Measurements from ENCODE around the gene TERT.

TERT gene

GRCh38 chr5:1226839-1227581, 67.9 kb downstream of the TERT start:
- TF ChIP-seq CTCF (IDR thresholded peaks at IDR 0.05; ENCODE audit: borderline replicate concordance, insufficient read depth, low read depth, low read length), result no peak
- no peak overlapping the region for H3K4me3 ChIP-seq (ENCODE audit: low read depth, low read length)

- no peak for TF ChIP-seq CTCF (IDR thresholded peaks at IDR 0.05; ENCODE audit: borderline replicate concordance, insufficient read depth, low read depth, low read length)
- no peak overlapping the region for H3K4me3 ChIP-seq (ENCODE audit: low read depth, low read length)
Observed at GRCh38 chr5:1226231-1226630, 68.6 kb downstream of the TERT start.

GRCh38 chr5:1225081-1225480, 69.8 kb downstream of the TERT start, which contains the start of gene SLC6A18:
SLC6A18 (plus strand) TSS chr5:1225381; CDS start chr5:1225478, 97 bp downstream.
- TF ChIP-seq CTCF (IDR thresholded peaks at IDR 0.05; ENCODE audit: borderline replicate concordance, insufficient read depth, low read depth, low read length), result no peak
- H3K4me3 ChIP-seq (ENCODE audit: low read depth, low read length), result no peak within 1 kb of the TSS

- no peak for TF ChIP-seq CTCF (IDR thresholded peaks at IDR 0.05; ENCODE audit: borderline replicate concordance, insufficient read depth, low read depth, low read length)
- H3K4me3 ChIP-seq (ENCODE audit: low read depth, low read length), result no peak overlapping the region
Observed at GRCh38 chr5:1224631-1225030, 70.2 kb downstream of the TERT start.

GRCh38 chr5:1223278-1223670, 71.6 kb downstream of the TERT start:
- no peak for TF ChIP-seq CTCF (IDR thresholded peaks at IDR 0.05; ENCODE audit: borderline replicate concordance, insufficient read depth, low read depth, low read length)
- no peak overlapping the region for H3K4me3 ChIP-seq (ENCODE audit: low read depth, low read length)

- no peak overlapping the region for H3K4me3 ChIP-seq (ENCODE audit: low read depth, low read length)
- no peak for TF ChIP-seq CTCF (IDR thresholded peaks at IDR 0.05; ENCODE audit: borderline replicate concordance, insufficient read depth, low read depth, low read length)
Observed at GRCh38 chr5:1222621-1223277, 72.1 kb downstream of the TERT start.

- TF ChIP-seq CTCF (IDR thresholded peaks at IDR 0.05; ENCODE audit: borderline replicate concordance, insufficient read depth, low read depth, low read length), result no peak
- no peak overlapping the region for H3K4me3 ChIP-seq (ENCODE audit: low read depth, low read length)
Observed at GRCh38 chr5:1222147-1222546, 72.7 kb downstream of the TERT start.

Data from GM12875 (cell line).